AG10803 (cell line): ENCODE data around the gene GRAMD1B.
A peak's percentile ranks its signal among the peaks of the same experiment; 100 is the strongest.

Experiments used
- DNase-seq: peaks from one replicate; pipeline ENCODE4 v3.0.0; 2010; ENCODE audit warnings: low read depth
- H3K4me3 ChIP-seq: 2 replicates; pipeline ENCODE4 v1.5.1; 2011; ENCODE audit warnings: mild to moderate bottlenecking, low read length, control low read depth
- CTCF ChIP-seq: conservative IDR thresholded peaks from 2 replicates; pipeline ENCODE4 v1.5.1; 2011; ENCODE audit warnings: mild to moderate bottlenecking, low read length, control low read depth, inconsistent platforms

GRAMD1B gene

GRCh38 chr11:123585706-123586105, 155.6 kb downstream of the GRAMD1B start:
- no peak for TF ChIP-seq CTCF
- no peak for DNase-seq
- H3K4me3 ChIP-seq, result no peak overlapping the region

DNA sequence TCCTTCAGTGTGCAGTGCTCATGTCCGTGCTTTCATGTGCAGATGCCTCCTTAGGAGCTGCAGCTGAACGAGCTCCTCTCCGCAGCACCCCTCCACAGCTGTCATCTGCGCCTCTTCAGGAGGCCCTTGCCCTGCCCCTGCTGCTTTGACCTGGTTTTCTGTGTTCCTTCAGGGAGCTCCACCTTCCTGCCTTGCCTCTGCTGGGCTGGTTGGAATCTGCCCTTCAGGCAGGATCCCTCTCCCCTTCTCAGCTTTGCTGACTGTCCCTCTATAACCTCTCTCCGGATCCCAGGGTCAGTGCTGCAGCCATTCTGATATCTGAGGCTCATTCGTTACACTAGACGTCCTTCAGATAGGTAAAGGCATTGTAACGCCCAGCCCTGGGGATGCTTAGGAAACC, 156.5 kb downstream of the GRAMD1B start:
- DNase-seq, result no peak
- TF ChIP-seq CTCF, result no peak

DNA sequence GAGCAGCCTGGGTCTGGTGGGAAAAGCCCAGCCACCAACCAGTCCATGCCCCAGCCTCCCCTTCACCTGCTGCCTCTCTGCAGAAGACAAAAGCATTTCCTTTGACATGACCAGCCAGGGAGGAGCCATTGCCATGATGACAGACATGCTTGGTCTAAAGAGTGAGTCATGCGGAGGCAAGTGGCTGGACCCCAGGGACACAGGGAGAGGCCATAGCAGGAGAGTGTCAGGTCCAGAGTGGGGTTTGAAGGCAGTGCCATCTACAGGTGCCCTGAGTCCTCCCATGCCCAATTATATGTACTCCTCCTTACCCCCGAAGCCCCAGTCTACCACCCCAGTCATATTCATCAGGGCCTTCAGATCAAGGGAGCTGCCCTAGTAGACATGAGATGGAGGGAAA, 157.0 kb downstream of the GRAMD1B start:
- H3K4me3 ChIP-seq, result no peak overlapping the region
- peak; percentile 18 for DNase-seq
- no peak for TF ChIP-seq CTCF

More for the DNA sequence above, 156.5 kb downstream of the GRAMD1B start:
- H3K4me3 ChIP-seq, result no peak overlapping the region

DNA sequence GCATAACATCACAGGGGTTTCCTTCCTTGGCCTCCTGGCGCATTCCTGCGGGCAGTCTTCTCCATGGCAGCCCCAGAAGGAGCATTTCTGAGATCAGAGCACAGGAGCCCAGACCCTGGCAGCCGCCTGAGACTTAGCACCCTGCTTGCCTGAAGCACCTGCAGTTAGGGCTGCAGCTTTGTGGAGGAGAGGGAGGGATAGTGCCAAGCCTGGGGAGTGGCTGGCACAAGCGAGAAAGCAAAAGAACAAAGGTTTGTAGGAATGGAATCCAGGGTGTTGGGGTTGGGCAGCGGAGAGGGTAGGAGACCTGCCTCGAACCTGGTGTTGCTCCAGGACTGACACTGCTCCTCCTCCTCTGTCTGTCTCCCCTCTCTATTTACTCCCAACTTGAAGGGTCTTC, 157.5 kb downstream of the GRAMD1B start:
- H3K4me3 ChIP-seq, result no peak overlapping the region
- no peak for TF ChIP-seq CTCF
- DNase-seq, result no peak

GRCh38 chr11:123588117-123588863, 158.2 kb downstream of the GRAMD1B start:
- no peak overlapping the region for H3K4me3 ChIP-seq
- DNase-seq, result no peak
- no peak for TF ChIP-seq CTCF

- TF ChIP-seq CTCF, result no peak
- no peak overlapping the region for H3K4me3 ChIP-seq
- DNase-seq, result no peak
Observed at GRCh38 chr11:123588864-123589262, 158.8 kb downstream of the GRAMD1B start.

DNA sequence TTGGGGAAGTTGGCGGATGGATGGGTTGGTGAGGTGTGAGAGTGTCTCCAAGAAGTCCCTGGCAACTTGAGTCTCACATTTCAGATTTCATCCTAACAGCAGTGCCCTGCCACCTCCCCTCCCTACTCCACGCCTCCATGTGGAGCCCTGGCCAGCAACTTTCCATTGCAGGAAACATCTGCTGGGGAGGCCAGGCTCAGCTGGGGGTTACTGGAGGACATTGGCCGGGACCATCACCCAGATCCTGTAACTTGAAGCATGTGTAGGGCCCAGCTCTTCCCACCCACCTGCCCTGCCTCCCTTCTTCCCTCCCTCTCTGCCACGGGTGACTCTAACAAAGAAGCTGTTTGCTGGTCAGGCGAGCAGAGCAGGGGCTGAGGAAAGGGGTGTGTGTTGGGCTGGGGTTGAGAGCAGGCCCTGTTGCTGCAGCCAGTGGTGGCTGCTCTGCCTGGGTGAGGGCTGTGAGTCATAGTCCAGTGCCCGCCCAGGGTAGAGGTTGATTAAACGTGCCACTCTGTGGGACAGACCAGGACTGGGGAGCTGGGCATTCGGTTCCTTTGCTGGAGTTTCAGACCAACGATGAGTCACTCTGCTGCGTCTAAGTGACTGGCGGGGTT, 160.3 kb downstream of the GRAMD1B start:
- DNase-seq, result peak; percentile 74
- no peak for TF ChIP-seq CTCF
- no peak overlapping the region for H3K4me3 ChIP-seq
